Stimulated activated CD4-positive, alpha-beta T cell treated with anti-CD3 and anti-CD28 coated beads, TNF-alpha, amount 100 ng/mL, for 24 hours (primary cell): Measurements from ENCODE around the gene CDCP2.

Experiments used
- DNase-seq, 3 experiments: peaks; one replicate each; pipeline ENCODE4 v3.0.0-alpha.2; 2020; ENCODE audit warnings: low read depth in 3 of 3

The CDCP2 gene

DNA sequence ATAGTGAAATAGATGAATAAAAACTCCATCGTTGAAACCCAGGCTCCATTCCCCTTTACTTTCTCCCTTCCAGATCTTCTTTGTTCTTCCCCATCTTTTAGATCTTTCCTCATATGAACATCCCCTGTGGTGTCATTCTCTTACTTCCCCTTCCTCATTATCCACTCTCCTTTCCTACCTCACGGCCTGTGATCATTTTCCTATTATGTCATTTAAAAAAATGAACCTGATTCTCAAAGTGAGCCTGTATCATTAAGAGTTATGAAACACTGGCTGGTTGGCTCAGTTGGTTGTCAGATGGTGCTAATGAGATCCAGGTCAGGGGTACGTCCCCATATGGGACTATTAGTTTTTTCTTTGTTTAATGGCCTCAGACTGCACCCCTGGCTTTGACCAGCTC lies 61.1 kb downstream of the CDCP2 start:
- DNase-seq: no peak

DNA sequence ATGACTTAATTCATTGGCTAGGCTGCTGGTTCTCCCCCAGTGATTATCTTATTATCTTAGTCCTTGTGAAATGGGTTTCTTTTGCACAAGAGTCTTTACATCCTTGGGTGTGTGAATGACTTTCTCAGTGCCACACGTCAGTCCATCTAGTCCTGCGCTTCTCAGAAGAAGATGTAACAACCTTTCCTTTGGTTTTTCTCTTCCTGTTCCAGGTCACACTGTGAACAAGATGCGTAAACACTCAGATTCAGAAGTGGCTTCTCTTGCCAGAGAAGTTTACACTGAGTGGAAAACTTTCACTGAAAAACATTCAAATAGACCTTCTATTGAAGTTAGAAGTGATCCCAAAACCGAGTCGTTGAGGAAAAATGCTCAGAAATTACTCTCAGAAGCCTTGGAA lies 64.4 kb downstream of the CDCP2 start:
- DNase-seq: no peak

GRCh38 chr1:54086754-54087153 lies 66.0 kb downstream of the CDCP2 start:
- DNase-seq: no peak

DNA sequence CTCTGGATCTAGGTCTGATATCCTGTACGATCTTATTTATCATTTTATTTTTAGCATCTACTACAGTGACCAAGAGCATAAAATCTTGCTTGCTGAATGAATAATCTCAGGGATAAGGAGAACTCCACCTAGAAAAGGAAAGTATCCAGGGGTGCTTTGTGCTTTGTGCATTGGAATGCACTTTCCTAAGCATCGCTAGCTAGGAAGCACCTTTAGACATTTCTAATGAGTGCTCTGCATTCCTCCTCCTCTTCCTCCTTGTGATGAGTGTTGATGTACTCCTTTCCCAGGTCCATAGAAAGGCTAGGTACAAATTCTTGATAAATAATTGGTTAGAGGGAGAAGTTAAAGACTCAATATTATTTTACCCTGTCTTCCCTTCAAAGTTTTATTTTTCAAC lies 68.0 kb downstream of the CDCP2 start:
- DNase-seq: no peak
